Glutamatergic neuron (in vitro differentiated cells): ENCODE measurements around the gene OR6S1. TPM values are rescaled to one million over a fixed set of nuclear protein-coding genes. Genes with fewer than 3 reads are reported as not detected.
"Not testable (repeated sequence)": the region's sequence is repeated elsewhere in the genome, so short reads cannot be mapped to it uniquely, and the experiment has no call there.

Source experiments
- DNase-seq: peaks from one replicate; pipeline ENCODE4 v3.0.0; 2022
- H3K27ac Mint-ChIP-seq: one replicate; pipeline ENCODE4 v1.8.0; 2020; ENCODE audit warnings: mild to moderate bottlenecking, mixed read lengths, inconsistent platforms; ENCODE audit not compliant: unreplicated experiment
- H3K27me3 Mint-ChIP-seq: one replicate; pipeline ENCODE4 v1.8.0; 2020; ENCODE audit warnings: mild to moderate bottlenecking, moderate library complexity, mixed read lengths, inconsistent platforms; ENCODE audit not compliant: unreplicated experiment
- H3K36me3 Mint-ChIP-seq: one replicate; pipeline ENCODE4 v1.8.0; 2020; ENCODE audit warnings: mild to moderate bottlenecking, mixed read lengths, inconsistent platforms; ENCODE audit not compliant: unreplicated experiment
- H3K4me1 Mint-ChIP-seq: one replicate; pipeline ENCODE4 v1.8.0; 2020; ENCODE audit warnings: mild to moderate bottlenecking, low read depth, mixed read lengths, inconsistent platforms; ENCODE audit not compliant: unreplicated experiment
- H3K4me3 Mint-ChIP-seq: one replicate; pipeline ENCODE4 v1.8.0; 2020; ENCODE audit warnings: mild to moderate bottlenecking, mixed read lengths, inconsistent platforms; ENCODE audit not compliant: unreplicated experiment
- H3K9me3 Mint-ChIP-seq: one replicate; pipeline ENCODE4 v1.8.0; 2020; ENCODE audit warnings: mild to moderate bottlenecking, moderate library complexity, mixed read lengths, inconsistent platforms; ENCODE audit not compliant: unreplicated experiment
- total RNA-seq: library from RNA; stranded (reverse); fragmentation: NEBNext Ultra II Directional; extraction: Animal tissue kit (Norgen Biotek cat#: 25700); gene quantifications from one replicate; pipeline ENCODE4 v1.2.1, GENCODE V29; 2021; ENCODE audit not compliant: unreplicated experiment
- TF ChIP-seq, protein P1 (sequence below): fragments of 200-600 bp; sonication (generic); IDR thresholded peaks from one replicate; pipeline ENCODE4 v1.5.0; 2021; ENCODE audit not compliant: partially characterized antibody, unreplicated experiment

Gene OR6S1
- total RNA-seq, 1 donor from 2014 or later = not detected

DNA sequence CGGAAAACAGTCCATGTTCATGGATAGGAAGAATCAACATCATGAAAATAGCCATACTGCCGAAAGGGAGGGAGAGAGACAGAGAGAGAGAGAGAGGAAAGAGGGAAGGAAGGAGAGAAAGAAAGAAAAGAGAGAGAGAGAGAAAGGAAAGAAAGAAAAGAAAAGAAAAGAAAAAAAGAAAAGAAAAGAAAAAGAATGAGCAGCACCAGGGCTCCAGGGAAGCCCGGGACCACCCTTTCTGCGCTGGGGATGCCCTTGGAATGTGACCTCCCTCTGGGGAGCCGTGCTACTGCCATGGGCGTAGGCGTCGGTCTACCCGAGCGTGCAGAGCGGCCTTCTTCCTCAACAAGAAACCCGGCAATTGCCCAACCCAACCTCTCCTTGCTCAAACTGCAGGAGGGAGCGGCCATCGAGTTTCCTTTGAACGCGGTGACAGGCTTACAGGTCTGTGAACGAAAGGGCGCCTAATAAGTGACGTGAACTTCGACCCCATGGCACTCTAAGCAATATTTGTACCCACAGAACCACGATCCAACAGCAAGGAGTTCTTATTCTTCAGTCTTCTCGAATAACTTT lies 16.9 kb downstream of the OR6S1 start:
- H3K9me3 Mint-ChIP-seq = peaks cover 20% of the 10 kb centered on the region
- H3K27me3 Mint-ChIP-seq = peaks cover 32% of the 10 kb centered on the region
- peaks cover 9% of the 10 kb centered on the region for H3K36me3 Mint-ChIP-seq
- H3K4me3 Mint-ChIP-seq = peak overlapping the region; percentile 94
- peaks cover 5% of the 10 kb centered on the region for H3K4me1 Mint-ChIP-seq
- no peak overlapping the region for H3K27ac Mint-ChIP-seq
- TF ChIP-seq, protein P1, sequence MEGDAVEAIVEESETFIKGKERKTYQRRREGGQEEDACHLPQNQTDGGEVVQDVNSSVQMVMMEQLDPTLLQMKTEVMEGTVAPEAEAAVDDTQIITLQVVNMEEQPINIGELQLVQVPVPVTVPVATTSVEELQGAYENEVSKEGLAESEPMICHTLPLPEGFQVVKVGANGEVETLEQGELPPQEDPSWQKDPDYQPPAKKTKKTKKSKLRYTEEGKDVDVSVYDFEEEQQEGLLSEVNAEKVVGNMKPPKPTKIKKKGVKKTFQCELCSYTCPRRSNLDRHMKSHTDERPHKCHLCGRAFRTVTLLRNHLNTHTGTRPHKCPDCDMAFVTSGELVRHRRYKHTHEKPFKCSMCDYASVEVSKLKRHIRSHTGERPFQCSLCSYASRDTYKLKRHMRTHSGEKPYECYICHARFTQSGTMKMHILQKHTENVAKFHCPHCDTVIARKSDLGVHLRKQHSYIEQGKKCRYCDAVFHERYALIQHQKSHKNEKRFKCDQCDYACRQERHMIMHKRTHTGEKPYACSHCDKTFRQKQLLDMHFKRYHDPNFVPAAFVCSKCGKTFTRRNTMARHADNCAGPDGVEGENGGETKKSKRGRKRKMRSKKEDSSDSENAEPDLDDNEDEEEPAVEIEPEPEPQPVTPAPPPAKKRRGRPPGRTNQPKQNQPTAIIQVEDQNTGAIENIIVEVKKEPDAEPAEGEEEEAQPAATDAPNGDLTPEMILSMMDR = no peak
- peak; percentile 44 for DNase-seq

DNA sequence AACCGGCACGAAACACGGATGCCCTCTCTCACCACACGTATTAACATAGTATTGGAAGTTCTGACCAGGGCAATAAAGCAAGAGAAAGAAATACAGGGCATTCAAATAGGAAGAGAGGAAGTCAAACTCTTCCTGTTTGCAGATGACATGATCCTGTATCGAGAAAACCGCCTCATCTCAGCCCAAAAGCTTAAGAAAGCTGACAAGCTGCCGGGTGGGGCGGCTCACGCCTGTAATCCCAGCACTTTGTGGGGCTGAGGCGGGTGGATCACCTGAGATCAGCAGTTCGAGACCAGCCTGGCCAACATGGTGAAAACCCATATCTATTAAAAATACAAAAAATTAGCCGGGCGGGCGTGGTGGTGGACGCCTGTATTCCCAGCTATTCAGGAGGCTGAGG lies 17.7 kb downstream of the OR6S1 start:
- no peak overlapping the region for H3K27ac Mint-ChIP-seq
- peaks cover 32% of the 10 kb centered on the region for H3K27me3 Mint-ChIP-seq
- TF ChIP-seq, protein P1 = no peak
- DNase-seq = no peak
- H3K4me1 Mint-ChIP-seq = peaks cover 5% of the 10 kb centered on the region
- peaks cover 20% of the 10 kb centered on the region for H3K9me3 Mint-ChIP-seq
- H3K36me3 Mint-ChIP-seq = peaks cover 9% of the 10 kb centered on the region
- peak overlapping the region; percentile 94 for H3K4me3 Mint-ChIP-seq

DNA sequence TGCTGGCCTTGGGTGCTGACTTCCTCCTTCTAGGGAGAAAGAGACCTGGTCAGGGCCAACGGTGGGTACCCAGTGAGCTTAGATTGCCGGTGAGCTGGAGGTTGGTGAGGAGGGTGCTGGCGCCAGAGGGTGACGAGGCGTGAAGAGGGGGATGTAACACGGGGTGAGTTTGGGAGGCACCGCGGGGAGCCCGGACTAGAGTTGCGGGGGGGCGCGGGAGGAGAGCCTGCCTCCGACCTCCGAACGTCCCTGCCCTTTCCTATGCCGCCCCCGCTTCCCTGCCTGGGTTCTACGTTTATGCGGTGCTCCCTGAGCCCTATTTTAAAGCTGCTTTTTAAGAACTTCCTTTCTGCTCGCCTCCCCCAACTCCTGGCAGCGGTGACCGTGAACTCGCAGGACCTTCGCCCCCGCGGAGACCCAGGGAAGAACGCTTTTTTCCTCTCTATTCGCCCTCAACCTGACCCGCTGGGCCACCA lies 18.6 kb downstream of the OR6S1 start:
- no peak for DNase-seq
- Mint-ChIP-seq H3K27me3 (peaks cover 25% of the 10 kb centered on the region), H3K36me3 (peaks cover 9% of the 10 kb centered on the region), H3K27ac (no peak overlapping the region), H3K4me3 (peak overlapping the region; percentile 76), H3K9me3 (peaks cover 20% of the 10 kb centered on the region), H3K4me1 (peaks cover 5% of the 10 kb centered on the region)
- TF ChIP-seq, protein P1 = no peak

DNA sequence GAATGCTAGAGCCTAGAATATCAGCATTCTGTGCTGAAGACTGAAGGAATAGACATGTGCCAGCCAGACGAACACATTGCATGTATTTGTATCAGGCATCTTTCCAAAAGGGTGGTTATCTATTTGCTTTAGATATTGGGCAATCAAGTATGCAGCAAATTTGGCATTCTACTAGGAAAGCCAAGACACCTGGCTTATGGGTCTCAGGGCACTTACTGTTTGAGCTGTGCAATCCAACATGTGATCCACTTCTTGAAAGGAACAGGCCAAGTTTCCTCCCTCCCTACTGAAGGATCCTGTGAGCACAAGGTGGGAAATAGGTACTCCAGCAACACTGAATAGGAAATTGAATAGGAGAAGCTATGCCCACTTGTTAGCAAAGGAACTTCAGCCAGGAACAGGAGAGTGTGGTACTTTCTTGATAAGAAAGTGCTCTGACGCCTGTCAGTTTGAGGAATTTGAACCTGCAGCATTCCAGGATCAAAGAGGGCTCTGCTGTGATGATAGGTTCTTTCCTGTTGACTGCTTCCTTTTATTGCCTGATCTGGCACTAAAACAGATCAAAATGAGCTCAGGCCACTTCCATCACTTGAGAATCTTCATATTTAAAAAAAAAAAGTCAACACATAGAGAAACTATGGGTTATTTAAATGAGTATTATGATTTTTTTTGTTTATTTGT lies 20.6 kb downstream of the OR6S1 start:
- TF ChIP-seq, protein P1 = no peak
- Mint-ChIP-seq H3K27me3 (peaks cover 18% of the 10 kb centered on the region), H3K27ac (no peak overlapping the region), H3K4me3 (no peak overlapping the region), H3K9me3 (peaks cover 17% of the 10 kb centered on the region), H3K36me3 (peaks cover 4% of the 10 kb centered on the region), H3K4me1 (peaks cover 5% of the 10 kb centered on the region)
- DNase-seq = no peak

DNA sequence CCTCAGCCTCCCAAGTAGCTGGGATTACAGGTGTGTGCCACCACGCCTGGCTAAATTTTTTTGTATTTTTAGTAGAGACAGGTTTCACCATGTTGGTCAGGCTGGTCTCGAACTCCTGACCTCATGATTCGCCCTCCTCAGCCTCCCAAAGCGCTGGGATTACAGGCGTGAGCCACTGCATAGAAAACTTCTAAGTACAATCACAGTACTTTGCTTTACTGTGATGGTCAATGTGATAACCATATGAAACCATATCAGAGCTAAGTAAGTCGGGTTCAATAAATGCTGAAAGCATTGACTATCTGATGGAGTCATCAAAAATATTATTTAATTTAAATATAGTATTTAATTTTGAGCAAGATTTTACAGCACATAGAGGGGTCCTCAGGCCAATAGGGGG lies 21.8 kb downstream of the OR6S1 start:
- DNase-seq, H3K27ac Mint-ChIP-seq, H3K36me3 Mint-ChIP-seq, H3K27me3 Mint-ChIP-seq, H3K4me3 Mint-ChIP-seq, H3K9me3 Mint-ChIP-seq, H3K4me1 Mint-ChIP-seq: not testable (repeated sequence)
